NCI-H524 (cell line): ENCODE data around the gene TUT1.
"Not testable (repeated sequence)": the region's sequence is repeated elsewhere in the genome, so short reads cannot be mapped to it uniquely, and the experiment has no call there.

ENCODE experiments used
- DNase-seq, 2 experiments: peaks; one replicate each; lab custom pipeline; 2025; lab: John Stamatoyannopoulos, UW

TUT1 gene

GRCh38 chr11:62575837-62576236 is 15.5 kb downstream of the TUT1 start:
- DNase-seq: no peak

- DNase-seq: no peak
Measured at GRCh38 chr11:62575156-62575555, 16.2 kb downstream of the TUT1 start.

- peak in 1 of 2 experiments; percentile 73 for DNase-seq
Measured at GRCh38 chr11:62574363-62575071, 16.8 kb downstream of the TUT1 start.

- peak; percentile 97 to 99 for DNase-seq
Measured at GRCh38 chr11:62573592-62574362, 17.5 kb downstream of the TUT1 start, which contains the start of gene EEF1G. TSS of gene EEF1G (minus strand) at chr11:62573891. CDS start at chr11:62573842, 49 bp downstream.

GRCh38 chr11:62573006-62573591 is 18.2 kb downstream of the TUT1 start:
- DNase-seq: peak in 1 of 2 experiments; percentile 37

GRCh38 chr11:62572431-62572830 is 18.9 kb downstream of the TUT1 start:
- no peak for DNase-seq

- DNase-seq: not testable (repeated sequence)
Measured at GRCh38 chr11:62571493-62571892, 19.8 kb downstream of the TUT1 start.

- DNase-seq: not testable (repeated sequence)
Measured at GRCh38 chr11:62570903-62571302, 20.4 kb downstream of the TUT1 start.

GRCh38 chr11:62569611-62570010 is 21.7 kb downstream of the TUT1 start:
- no peak for DNase-seq

- DNase-seq: no peak
Measured at GRCh38 chr11:62567018-62567633, 24.2 kb downstream of the TUT1 start.

GRCh38 chr11:62566247-62566646 is 25.1 kb downstream of the TUT1 start:
- no peak for DNase-seq

GRCh38 chr11:62565100-62565802 is 26.1 kb downstream of the TUT1 start:
- DNase-seq: no peak

GRCh38 chr11:62561677-62562230 is 29.6 kb downstream of the TUT1 start:
- not testable (repeated sequence) for DNase-seq

GRCh38 chr11:62560566-62561103 is 30.7 kb downstream of the TUT1 start:
- peak; percentile 29 to 70 for DNase-seq

GRCh38 chr11:62559626-62560025 is 31.7 kb downstream of the TUT1 start:
- not testable (repeated sequence) for DNase-seq

GRCh38 chr11:62559204-62559603 is 32.1 kb downstream of the TUT1 start:
- DNase-seq: no peak

GRCh38 chr11:62558669-62559068 is 32.7 kb downstream of the TUT1 start:
- no peak for DNase-seq

GRCh38 chr11:62556875-62557631 is 34.3 kb downstream of the TUT1 start:
- no peak for DNase-seq

- DNase-seq: peak in 1 of 2 experiments; percentile 69
Measured at GRCh38 chr11:62556108-62556874, 35.0 kb downstream of the TUT1 start.
